Panc1 (cell line): Measurements from ENCODE around the gene CFDP1. TPM values are rescaled to one million over a fixed set of nuclear protein-coding genes. Genes with fewer than 3 reads are reported as not detected.

Experiments
- ATAC-seq: fragments of 200-7000 bp; cut with Tn5 transposase; 2 replicates; pipeline ENCODE4 v1.9.1; 2020; ENCODE audit warnings: mild to moderate bottlenecking, moderate library complexity
- BruUV-seq: library from RNA; stranded (reverse); fragments of 400-500 nt; replicated peaks from 2 replicates; lab custom pipeline; 2021; lab: Mats Ljungman, UMichigan
- CTCF ChIA-PET: fragments of 300-600 bp; sonication (Branson Sonifier 250); formaldehyde crosslinking; loops from one replicate; lab custom pipeline; 2022; ENCODE audit warnings: antibody characterized with exemption; lab: Charles Lee
- POLR2A ChIA-PET: fragments of 300-600 bp; sonication (Branson Sonifier 250); formaldehyde crosslinking; loops from one replicate; lab custom pipeline; 2022; ENCODE audit warnings: antibody characterized with exemption; lab: Charles Lee
- DNase-seq: peaks from one replicate; pipeline ENCODE4 v3.0.0-alpha.2; 2010; ENCODE audit warnings: low read depth, low spot score
- H3K27ac ChIP-seq: 2 replicates; pipeline ENCODE4 v1.5.1; 2011; ENCODE audit warnings: mild to moderate bottlenecking, low read length, inconsistent platforms
- H3K27me3 ChIP-seq: fragments of 200-500 bp; sonication (Bioruptor generic); 2 replicates; pipeline ENCODE4 v1.6.0; 2014; ENCODE audit warnings: low read length, inconsistent platforms; ENCODE audit not compliant: control insufficient read depth, insufficient read depth
- H3K36me3 ChIP-seq: fragments of 200-500 bp; sonication (Bioruptor generic); 2 replicates; pipeline ENCODE4 v1.5.1; 2014; ENCODE audit warnings: inconsistent platforms, mild to moderate bottlenecking, low read length, moderate library complexity; ENCODE audit not compliant: control insufficient read depth, insufficient read depth
- H3K4me1 ChIP-seq: 2 replicates; pipeline ENCODE4 v1.5.1; 2011; ENCODE audit warnings: inconsistent platforms, mild to moderate bottlenecking, low read length, moderate library complexity; ENCODE audit not compliant: control insufficient read depth, insufficient read depth
- H3K4me3 ChIP-seq, 2 experiments: 2 replicates each; pipeline ENCODE4 v1.5.1; 2011 to 2012; ENCODE audit warnings: low read depth in 2 of 2, low read length in 2 of 2, mild to moderate bottlenecking in 2 of 2, inconsistent platforms in 1 of 2, moderate library complexity in 1 of 2
- H3K9me3 ChIP-seq: fragments of 200-500 bp; sonication (Bioruptor generic); 2 replicates; pipeline ENCODE4 v1.5.1; 2014; ENCODE audit warnings: low read depth, mild to moderate bottlenecking, inconsistent platforms, low read length, moderate library complexity; ENCODE audit not compliant: control insufficient read depth, insufficient read depth
- POLR2AphosphoS5 ChIP-seq: IDR thresholded peaks from 2 replicates; pipeline ENCODE4 v1.6.1; 2012; ENCODE audit warnings: mild to moderate bottlenecking, low read depth, low read length, moderate library complexity
- REST ChIP-seq, 2 experiments: IDR thresholded peaks; 2 replicates each; pipeline ENCODE4 v1.6.1; 2011 to 2012; ENCODE audit warnings: low read depth in 2 of 2, control low read depth in 1 of 2, low read length in 1 of 2, mild to moderate bottlenecking in 1 of 2, moderate library complexity in 1 of 2; ENCODE audit not compliant: insufficient read depth in 1 of 2
- SIN3A ChIP-seq: IDR thresholded peaks from 2 replicates; pipeline ENCODE4 v1.6.1; 2012; ENCODE audit warnings: low read depth, mild to moderate bottlenecking, low read length, moderate library complexity, borderline replicate concordance; ENCODE audit not compliant: insufficient read depth
- TCF7L2 ChIP-seq: IDR thresholded peaks from 2 replicates; pipeline ENCODE4 v1.6.1; 2011; ENCODE audit warnings: mild to moderate bottlenecking, low read depth, low read length, inconsistent platforms
- in situ Hi-C: cut with HindIII; loops from 2 replicates; pipeline ENCODE4 v1.10.0; 2016; ENCODE audit warnings: low sequenced_read_pairs, low pct_unique_long_range_greater_than_20kb
- intact Hi-C: fragments of 100-400 bp; cut with micrococcal nuclease; formaldehyde crosslinking; loops from one replicate; pipeline ENCODE4 v1.10.0; 2022; ENCODE audit not compliant: unreplicated experiment
- total RNA-seq: library from RNA; stranded (reverse); gene quantifications from one replicate; pipeline ENCODE4 v1.2.1, GENCODE V29; 2021; ENCODE audit not compliant: unreplicated experiment
- TF ChIP-seq, protein P1 (sequence below): fragments of 450-650 bp; IDR thresholded peaks from 2 replicates; pipeline ENCODE4 v1.5.1; 2017; ENCODE audit warnings: mild to moderate bottlenecking

CFDP1 gene
- total RNA-seq, 1 experiment from 2014 or later: 25.7 TPM

- CTCF ChIA-PET: no interaction called here
- H3K4me1 ChIP-seq: no peaks in the 10 kb centered on the region; the same call in 1 of the 2 replicates
- H3K27ac ChIP-seq: no peak overlapping the region
- H3K9me3 ChIP-seq: no peaks in the 10 kb centered on the region
- no TSS peak for BruUV-seq
- no peak overlapping the region for H3K4me3 ChIP-seq
- H3K27me3 ChIP-seq: no peaks in the 10 kb centered on the region
- ATAC-seq (peak; percentile 60; the same call in 1 of the 2 replicates), DNase-seq (no peak)
- no peaks in the 10 kb centered on the region; the same call in 1 of the 2 replicates for H3K36me3 ChIP-seq
- in situ Hi-C loops: no loop called here
- no peak for TF ChIP-seq POLR2AphosphoS5
- no peak for TF ChIP-seq REST (IDR thresholded peaks at IDR 0.05; ENCODE audit: insufficient read depth in 1 of 2, low read depth in 2 of 2, low read length in 1 of 2)
- TF ChIP-seq, protein P1, sequence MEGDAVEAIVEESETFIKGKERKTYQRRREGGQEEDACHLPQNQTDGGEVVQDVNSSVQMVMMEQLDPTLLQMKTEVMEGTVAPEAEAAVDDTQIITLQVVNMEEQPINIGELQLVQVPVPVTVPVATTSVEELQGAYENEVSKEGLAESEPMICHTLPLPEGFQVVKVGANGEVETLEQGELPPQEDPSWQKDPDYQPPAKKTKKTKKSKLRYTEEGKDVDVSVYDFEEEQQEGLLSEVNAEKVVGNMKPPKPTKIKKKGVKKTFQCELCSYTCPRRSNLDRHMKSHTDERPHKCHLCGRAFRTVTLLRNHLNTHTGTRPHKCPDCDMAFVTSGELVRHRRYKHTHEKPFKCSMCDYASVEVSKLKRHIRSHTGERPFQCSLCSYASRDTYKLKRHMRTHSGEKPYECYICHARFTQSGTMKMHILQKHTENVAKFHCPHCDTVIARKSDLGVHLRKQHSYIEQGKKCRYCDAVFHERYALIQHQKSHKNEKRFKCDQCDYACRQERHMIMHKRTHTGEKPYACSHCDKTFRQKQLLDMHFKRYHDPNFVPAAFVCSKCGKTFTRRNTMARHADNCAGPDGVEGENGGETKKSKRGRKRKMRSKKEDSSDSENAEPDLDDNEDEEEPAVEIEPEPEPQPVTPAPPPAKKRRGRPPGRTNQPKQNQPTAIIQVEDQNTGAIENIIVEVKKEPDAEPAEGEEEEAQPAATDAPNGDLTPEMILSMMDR: no peak
- no peak for TF ChIP-seq SIN3A
- TF ChIP-seq TCF7L2: no peak
- intact Hi-C loops: no loop called here
- POLR2A ChIA-PET: interaction anchor here (0.7 kb wide), 1 partner anchor 18 kb away, joined by 3 read pairs; no protein-coding TSS in a partner anchor
These were observed 110.6 kb downstream of the CFDP1 start for GRCh38 chr16:75322740-75323139.

- Histone ChIP-seq H3K27me3 (no peaks in the 10 kb centered on the region), H3K36me3 (no peaks in the 10 kb centered on the region; the same call in 1 of the 2 replicates), H3K4me1 (no peaks in the 10 kb centered on the region; the same call in 1 of the 2 replicates), H3K4me3 (no peak overlapping the region), H3K9me3 (no peaks in the 10 kb centered on the region), H3K27ac (no peak overlapping the region)
- no peak for DNase-seq
- TF ChIP-seq, protein P1: no peak
- ATAC-seq: peak; percentile 79
- BruUV-seq: no TSS peak
- POLR2A ChIA-PET: no interaction called here
- in situ Hi-C loops (no loop called here), intact Hi-C loops (no loop called here)
- CTCF ChIA-PET: no interaction called here
These were observed 112.9 kb downstream of the CFDP1 start for GRCh38 chr16:75320435-75320834.
